ENCODE results near the gene OBP2B. TPM values are rescaled to one million over a fixed set of nuclear protein-coding genes. Genes with fewer than 3 reads are reported as not detected.
"Not testable (repeated sequence)": the region's sequence is repeated elsewhere in the genome, so short reads cannot be mapped to it uniquely, and the experiment has no call there.

The OBP2B gene
- total RNA-seq, 1 experiment from 2014 or later, result not detected

DNA sequence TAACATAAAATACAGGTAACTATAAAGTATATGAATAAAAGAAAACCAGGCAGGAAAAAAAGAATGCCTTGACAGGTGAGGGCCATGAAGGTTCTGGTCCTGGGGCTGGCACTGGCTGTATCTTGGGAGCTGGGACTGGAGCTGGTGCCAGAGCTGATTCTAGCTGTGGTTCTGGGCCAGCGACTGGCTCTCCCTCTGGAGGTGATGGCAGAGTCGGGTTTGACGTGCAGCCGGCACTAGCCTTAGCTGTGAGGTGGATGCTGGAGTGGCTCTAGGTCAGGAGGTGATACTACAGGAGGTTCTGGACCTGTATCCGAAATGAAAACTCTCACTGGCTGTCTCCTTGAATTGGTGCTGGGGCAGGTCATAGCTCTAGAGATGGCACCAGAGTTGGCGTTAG is 22.3 kb downstream of the OBP2B start:
- DNase-seq (ENCODE audit: low read depth), result no peak
- in situ Hi-C loops (cut with HindIII; ENCODE audit: low pct_unique_long_range_greater_than_20kb, low sequenced_read_pairs), result no loop called here

DNA sequence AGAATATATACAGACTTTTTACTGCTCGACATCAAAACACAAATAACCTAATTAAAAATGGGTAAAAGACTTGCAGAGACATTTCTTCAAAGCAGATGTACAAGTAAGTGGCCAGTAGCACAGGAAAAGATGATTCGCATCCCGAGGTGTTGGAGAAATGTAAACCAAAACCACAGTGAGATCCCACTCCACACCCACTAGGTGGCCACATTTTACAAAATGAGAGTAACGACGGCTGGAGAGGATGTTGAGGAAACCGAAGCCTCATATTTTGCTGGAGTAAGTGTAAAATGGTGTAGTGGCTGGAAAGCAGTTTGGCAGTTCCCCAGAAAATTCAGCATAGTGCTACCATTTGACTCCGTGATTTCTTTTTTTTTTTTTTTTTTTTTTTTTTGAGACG is 24.1 kb downstream of the OBP2B start:
- peak; percentile 64 for DNase-seq (ENCODE audit: low read depth)
- in situ Hi-C loops (cut with HindIII; ENCODE audit: low pct_unique_long_range_greater_than_20kb, low sequenced_read_pairs), result no loop called here

DNA sequence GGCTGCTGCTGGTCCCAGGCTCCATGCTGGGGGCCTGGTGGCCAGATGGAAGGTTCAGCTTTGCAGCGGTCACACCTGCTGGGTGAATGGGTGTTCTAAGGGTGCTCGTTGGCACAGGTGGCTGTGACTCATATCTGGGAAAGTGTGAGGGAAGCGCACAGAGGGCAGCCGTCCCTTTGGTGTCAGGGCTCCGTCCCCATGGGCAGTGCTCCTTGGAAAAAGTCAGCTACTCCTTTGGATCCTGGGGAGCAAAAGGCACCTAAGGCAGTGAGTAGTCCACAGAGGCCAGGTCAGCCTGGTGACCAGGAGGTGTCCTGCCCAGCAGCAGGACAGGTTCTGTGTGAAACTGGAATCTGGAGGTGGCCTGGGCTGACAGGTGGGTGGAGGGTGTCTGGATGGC is 26.9 kb downstream of the OBP2B start:
- in situ Hi-C loops (cut with HindIII; ENCODE audit: low pct_unique_long_range_greater_than_20kb, low sequenced_read_pairs), result no loop called here
- DNase-seq (ENCODE audit: low read depth), result no peak

DNA sequence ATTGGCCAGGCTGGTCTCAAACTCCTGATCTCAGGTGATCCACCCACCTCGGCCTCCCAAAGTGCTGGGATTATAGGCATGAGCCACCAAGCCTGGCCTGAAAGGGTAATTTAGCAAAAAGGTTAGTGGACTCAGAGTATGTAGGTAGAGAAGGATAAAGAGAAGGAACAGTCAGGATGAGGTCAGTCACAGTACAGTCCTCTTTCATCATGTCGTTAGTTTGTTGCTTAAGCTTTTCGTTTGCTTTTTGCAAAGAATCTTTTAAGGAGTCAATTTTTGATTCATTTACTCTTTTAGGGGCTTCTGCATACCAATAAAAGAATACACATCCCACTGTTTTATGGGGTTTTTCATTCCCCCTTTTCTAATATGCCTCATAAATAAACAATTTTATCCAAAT is 27.5 kb downstream of the OBP2B start:
- in situ Hi-C loops (cut with HindIII; ENCODE audit: low pct_unique_long_range_greater_than_20kb, low sequenced_read_pairs), result no loop called here
- no peak for DNase-seq (ENCODE audit: low read depth)

DNA sequence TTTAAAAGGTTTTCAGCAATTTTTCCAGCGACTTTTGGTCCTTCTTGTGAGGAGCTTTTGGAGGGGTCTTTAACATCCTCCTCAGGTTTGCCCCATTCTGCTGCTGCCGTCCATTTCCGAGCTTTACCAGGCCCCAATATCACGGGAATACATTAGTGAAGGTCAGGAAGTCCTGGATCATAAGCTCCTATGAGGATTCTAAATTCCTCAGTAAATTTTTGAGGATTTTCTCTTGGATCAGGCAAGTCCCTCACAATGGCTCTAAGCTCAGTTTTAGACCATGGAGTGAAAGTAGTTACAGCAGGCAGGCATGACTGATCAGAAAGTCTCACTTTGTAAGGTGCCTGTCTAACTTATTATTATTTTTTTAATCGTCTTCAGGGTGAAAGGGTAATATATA is 28.1 kb downstream of the OBP2B start:
- in situ Hi-C loops (cut with HindIII; ENCODE audit: low pct_unique_long_range_greater_than_20kb, low sequenced_read_pairs), result no loop called here
- DNase-seq (ENCODE audit: low read depth), result no peak

DNA sequence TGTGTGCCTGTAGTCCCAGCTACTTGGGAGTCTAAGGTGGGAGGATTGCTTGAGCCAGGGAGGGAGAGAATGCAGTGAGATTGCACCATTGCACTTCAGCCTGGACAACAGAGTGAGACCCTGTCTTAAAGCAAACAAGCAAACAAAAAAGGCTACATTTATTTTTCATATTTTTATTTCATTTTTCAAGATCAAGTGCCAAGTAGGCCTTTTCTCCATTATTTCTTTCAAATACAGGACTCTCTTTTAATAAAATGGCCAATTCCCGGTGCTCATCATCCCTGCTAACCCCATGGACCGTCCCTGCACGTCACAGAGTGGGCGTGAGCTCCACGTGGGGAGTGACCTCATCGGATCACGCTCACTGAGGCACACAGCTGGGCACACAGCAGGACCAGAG is 36.0 kb downstream of the OBP2B start:
- in situ Hi-C loops (cut with HindIII; ENCODE audit: low pct_unique_long_range_greater_than_20kb, low sequenced_read_pairs), result no loop called here
- DNase-seq (ENCODE audit: low read depth), result no peak

DNA sequence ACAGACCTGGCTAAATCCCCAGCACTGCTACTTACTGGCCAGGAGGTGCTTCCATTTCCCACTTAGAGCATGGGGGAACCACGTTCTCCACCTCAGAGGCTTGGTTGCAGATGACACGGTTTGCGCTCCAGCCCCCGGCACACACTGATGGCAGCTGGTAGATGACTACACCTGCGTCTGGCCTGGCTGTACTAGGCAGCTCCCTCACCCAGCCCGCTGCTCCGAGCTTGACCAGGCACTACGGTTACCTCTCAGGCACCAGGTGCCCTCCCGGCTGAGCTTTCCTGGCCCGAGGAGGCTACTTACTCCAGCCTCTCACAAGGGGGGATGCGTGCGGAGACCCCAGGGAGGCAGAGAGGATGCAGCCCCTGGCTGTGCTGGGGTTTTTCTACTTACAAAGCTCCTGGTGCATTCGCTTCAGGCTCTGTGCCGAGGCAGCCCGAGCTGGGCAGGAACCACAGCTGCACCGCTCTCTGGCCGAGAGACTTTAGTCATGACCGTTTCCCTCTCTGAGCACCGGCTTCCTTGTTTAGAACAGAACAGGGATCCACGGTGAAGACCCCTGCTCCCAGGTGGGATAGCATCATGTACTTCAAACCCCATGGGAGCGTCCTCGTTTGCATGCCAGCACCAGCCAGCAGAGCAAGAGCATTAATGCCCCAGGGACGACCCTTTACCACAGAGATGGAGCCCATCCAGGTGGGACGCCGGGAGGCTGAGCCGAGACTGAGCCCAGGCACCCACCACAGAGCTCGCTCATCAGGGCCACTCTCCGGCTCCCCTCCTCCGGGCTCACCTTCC is 37.7 kb downstream of the OBP2B start:
- DNase-seq (ENCODE audit: low read depth), result no peak
- in situ Hi-C loops (cut with HindIII; ENCODE audit: low pct_unique_long_range_greater_than_20kb, low sequenced_read_pairs), result no loop called here

DNA sequence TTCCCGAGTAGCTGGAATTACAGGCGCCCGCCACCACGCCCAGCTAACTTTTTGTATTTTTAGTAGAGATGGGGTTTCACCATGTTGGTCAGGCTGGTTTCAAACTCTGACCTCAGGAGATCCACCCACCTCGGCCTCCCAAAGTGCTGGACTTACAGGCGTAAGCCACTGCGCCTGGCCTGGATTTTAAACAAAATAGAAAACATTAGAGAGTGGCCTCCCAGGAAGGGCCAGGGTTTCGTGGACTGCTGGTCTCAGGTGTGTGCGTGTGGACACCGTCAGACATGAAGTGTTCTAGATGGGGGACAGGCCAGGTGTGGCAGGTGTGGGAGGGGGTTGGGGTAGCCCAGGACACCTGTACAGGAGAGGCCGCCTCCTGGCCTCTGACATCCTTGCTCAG is 38.3 kb downstream of the OBP2B start:
- in situ Hi-C loops (cut with HindIII; ENCODE audit: low pct_unique_long_range_greater_than_20kb, low sequenced_read_pairs), result no loop called here
- no peak for DNase-seq (ENCODE audit: low read depth)

DNA sequence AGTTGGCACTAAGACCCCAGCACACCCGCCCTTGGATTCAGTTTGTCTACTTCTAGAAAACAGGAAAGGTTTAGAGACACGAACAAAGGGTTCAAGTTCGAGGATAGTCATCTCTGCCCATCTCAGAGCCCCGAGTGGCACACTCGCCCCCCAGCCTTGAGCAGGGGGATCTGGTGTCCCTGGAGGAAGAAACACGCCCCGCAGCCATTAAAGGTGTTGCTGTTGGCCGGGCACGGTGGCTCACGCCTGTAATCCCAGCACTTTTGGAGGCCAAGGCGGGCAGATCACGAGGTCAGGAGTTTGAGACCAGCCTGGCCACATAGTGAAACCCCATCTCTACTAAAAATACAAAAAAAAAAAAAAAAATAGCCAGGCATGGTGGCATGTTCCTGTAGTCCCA is 39.4 kb downstream of the OBP2B start:
- in situ Hi-C loops (cut with HindIII; ENCODE audit: low pct_unique_long_range_greater_than_20kb, low sequenced_read_pairs), result not testable (repeated sequence)

DNA sequence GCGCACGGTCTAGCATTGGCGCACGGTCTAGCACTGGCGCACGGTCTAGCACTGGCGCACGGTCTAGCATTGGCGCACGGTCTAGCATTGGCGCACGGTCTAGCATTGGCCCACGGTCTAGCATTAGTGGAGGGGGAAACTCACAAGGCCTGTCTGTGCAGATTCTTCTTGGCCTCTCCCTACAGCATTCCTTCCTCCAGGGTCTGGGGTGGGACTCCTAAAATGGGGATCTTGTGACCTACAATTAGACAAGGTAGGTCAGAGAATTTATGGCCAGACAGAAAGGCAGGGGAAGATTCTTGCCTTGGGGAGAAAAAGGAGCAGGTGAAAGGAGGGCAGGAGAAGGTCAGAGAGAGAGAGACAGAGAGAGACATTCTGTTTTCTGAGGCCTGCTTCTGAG is 39.9 kb downstream of the OBP2B start:
- no peak for DNase-seq (ENCODE audit: low read depth)
- in situ Hi-C loops (cut with HindIII; ENCODE audit: low pct_unique_long_range_greater_than_20kb, low sequenced_read_pairs), result no loop called here

More for the DNA sequence above, 39.4 kb downstream of the OBP2B start:
- DNase-seq (ENCODE audit: low read depth), result not testable (repeated sequence)

DNA sequence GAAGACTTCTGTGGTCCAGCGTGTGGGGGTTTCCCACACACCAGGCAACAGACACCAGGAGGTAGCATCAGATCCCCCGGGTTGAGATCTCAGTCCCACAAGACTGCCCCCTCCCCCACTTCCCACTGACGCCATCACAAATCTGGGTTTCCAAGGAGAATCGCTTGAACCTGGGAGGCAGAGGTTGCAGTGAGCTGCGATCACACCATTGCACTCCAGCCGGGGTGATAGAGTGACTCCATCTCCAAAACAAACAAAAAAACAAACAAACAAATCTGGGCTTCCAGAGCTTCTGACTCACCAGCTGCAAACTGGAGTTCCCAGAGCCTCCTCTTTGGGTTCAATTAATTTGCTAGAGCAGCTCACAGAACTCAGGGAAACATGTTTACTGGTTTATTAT is 40.6 kb downstream of the OBP2B start:
- in situ Hi-C loops (cut with HindIII; ENCODE audit: low pct_unique_long_range_greater_than_20kb, low sequenced_read_pairs), result no loop called here
- no peak for DNase-seq (ENCODE audit: low read depth)

DNA sequence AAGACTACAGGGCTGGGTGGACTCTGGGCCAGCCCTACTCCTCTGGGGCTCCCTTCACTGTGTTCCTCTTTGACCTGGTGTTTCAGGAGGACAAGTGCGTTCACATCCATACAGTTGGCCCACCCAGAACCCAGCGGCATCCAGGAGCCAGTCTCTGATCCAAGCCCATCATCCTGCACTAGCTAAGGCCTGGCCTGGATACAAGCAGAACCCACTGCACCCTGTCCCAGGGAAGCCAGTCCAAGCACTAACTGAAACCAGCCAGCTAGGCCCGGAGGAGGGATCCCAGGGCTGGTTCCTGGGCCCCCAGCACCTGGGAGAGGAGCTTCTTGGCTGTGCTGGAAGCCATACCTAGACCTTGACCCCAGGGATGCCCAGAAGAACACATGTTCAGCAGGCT is 41.3 kb downstream of the OBP2B start:
- DNase-seq (ENCODE audit: low read depth), result no peak
- in situ Hi-C loops (cut with HindIII; ENCODE audit: low pct_unique_long_range_greater_than_20kb, low sequenced_read_pairs), result no loop called here

DNA sequence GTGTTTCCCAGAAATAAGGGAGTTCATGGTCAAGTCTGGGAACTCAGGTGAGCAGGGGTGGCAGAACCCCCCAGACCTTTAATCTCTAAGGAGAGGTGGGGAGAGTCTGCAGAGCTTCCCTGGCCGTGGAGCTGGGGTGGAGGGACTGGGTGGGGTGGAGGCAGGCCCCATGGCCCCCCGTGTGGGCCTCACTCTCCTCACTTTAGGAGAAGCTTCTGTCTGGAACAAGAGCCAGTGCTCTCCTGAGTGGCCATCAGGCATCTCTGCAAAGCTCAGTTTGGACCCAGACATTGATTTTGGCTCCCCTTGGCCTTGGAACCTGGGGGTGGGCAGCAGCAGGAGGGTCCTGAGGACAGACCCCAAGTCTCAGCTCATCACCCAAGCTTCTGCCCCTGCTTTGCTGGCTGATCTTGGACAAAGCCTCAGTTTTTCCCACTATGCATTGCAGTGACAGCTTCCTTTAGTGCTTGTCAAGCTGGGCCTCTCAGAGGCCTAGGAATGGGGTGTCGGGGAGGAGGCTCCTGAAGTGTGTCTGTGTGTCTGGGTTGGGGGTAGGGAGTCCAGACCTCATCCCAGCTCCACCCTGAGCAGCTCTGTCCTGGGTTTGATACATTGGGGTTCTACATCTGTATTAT is 41.8 kb downstream of the OBP2B start:
- no peak for DNase-seq (ENCODE audit: low read depth)
- in situ Hi-C loops (cut with HindIII; ENCODE audit: low pct_unique_long_range_greater_than_20kb, low sequenced_read_pairs), result no loop called here

DNA sequence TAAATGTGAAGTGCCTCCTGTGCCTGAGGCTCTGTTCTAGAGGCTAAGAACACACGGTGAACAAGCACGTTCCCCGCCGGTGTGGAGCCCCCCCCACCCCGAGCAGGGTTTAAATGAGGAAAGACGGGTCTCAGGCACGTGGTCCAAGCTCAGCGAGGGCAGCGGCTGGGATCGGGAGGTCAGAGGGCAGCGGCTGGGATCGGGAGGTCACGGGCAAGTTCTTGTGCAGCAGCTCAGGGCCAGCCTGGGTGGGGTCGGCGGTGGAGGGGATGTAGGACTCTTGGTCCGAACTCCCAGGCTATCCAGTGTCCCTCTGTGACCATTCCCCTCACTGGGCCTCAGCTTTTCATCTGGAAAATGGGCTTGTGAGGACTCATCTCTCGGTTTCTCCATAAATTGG is 42.7 kb downstream of the OBP2B start:
- in situ Hi-C loops (cut with HindIII; ENCODE audit: low pct_unique_long_range_greater_than_20kb, low sequenced_read_pairs), result no loop called here
- no peak for DNase-seq (ENCODE audit: low read depth)

DNA sequence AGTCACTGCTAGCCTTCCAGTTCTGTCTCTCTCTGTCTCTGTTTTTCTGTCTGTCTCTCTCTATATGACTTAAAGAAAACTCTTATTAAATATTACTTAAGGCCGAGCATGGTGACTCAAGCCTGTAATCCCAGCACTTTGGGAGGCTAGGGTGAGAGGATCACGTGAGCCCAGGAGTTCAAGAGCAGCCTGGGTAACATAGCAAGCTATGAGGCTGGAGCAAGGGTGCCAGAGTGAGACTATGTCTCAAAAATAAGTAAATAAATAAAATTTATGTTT is 43.7 kb downstream of the OBP2B start:
- DNase-seq (ENCODE audit: low read depth), result no peak
- in situ Hi-C loops (cut with HindIII; ENCODE audit: low pct_unique_long_range_greater_than_20kb, low sequenced_read_pairs), result no loop called here

DNA sequence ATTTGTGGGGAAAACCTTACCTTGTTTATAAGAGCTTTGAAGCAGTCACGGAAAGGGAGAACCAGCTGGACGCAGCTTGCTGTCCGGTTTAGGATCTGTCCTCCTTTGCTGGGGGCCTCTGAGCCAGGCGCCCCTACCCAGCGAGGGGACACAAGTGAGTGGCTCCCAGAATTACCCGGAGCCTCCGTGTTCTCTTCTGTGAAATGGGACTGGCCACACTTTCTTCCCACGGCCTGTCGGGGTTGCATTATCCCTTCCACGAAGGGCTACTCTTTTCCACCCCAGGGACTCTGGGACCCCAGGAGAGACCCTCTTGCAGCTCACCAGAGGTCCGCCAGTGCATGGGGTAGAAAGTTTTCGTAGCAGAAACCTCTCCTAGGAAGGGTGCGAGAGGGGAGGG is 44.9 kb downstream of the OBP2B start:
- in situ Hi-C loops (cut with HindIII; ENCODE audit: low pct_unique_long_range_greater_than_20kb, low sequenced_read_pairs), result no loop called here
- no peak for DNase-seq (ENCODE audit: low read depth)

DNA sequence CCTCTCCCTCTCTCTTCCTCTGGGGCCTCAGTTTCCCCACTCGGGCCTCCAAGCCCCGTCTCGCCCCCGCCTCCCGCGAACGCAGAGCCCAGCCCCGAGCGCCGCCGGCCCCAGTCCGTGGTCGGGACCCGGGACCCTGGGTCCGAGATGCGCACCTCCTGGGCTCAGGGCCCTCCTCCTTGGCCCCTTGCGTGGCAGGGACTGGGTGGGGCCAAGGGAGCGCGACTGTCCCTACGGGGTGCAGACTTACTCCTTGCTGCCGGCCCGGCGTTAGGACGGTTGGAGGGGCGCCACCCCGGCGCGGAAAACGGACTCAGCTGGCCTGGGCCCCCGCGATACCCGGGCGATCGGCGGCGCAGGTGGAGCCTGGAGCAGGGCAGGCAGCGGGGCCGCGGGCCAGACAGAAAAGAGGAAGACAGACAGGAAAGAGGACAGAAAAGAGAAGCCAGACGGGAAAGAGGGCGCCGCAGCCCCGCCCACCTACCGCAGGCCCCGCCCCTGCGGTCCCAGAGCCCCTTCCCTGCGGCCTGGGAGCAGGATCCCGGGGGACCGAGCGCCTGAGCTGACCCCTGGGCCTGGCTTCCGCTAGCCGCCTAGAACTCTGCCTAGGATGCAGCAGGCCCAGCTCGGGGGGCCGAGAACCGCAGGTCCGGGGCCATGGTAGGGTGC is 45.4 kb downstream of the OBP2B start, which contains the start of gene GBGT1:
TSS of gene GBGT1 (minus strand) at position 411 of the 669 bp plus-strand sequence. CDS start 1,502 bp downstream, outside the sequence.
- DNase-seq (ENCODE audit: low read depth), result no peak
- in situ Hi-C loops (cut with HindIII; ENCODE audit: low pct_unique_long_range_greater_than_20kb, low sequenced_read_pairs), result no loop called here

DNA sequence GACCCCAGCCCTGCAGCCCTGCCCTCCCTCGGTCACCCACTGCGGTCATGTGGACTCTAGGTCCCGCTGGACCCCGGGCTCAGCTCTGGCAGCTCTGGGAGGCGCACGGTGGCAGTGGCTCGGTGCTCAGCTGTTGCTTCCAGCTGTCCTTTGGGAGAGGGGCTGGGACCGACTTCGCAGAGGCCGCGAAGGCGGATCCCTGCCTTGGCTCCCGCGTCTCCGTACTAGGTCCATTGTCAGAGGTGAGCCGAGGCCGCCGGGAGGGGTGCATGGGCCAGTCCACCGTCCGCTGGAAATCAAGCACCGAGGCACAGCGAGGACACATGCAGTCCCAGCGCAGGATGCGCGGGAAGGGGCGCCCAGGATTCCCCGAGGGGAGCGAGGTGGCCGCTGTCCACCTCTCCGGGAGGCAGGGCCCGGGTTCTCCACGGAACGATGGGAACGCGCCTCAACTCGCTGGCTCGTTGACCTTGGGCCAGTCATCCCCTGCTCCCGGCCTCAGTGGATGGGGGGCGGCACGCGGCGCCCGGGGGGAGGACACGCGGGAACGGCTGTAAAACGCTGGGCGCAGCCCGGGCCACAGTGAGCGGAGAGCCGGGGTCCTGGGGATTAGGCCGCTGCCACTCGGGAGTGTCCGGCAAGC is 46.1 kb downstream of the OBP2B start:
- in situ Hi-C loops (cut with HindIII; ENCODE audit: low pct_unique_long_range_greater_than_20kb, low sequenced_read_pairs), result no loop called here
- no peak for DNase-seq (ENCODE audit: low read depth)

DNA sequence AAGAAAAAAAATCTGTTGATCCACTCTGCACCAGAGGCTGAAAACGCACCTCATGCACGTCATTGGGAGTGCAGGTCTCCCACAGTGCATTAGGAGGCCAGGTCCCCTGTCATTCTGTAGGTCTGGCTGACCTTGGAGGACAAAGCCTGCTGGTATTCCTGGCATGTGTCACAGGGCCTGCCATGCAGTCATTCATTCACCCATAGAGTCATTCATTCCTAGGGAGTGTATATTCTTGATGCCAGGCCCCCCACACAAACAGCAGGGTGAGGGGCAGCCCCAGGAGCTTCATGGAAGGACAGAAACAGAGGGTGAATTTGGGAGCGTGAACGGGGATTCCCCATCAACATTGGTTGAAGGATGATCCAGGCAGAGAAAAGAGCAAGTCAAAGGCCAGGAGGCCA is 47.5 kb downstream of the OBP2B start:
- in situ Hi-C loops (cut with HindIII; ENCODE audit: low pct_unique_long_range_greater_than_20kb, low sequenced_read_pairs), result no loop called here
- DNase-seq (ENCODE audit: low read depth), result no peak
